ENCODE results near the gene PPP1R13B.

DNA sequence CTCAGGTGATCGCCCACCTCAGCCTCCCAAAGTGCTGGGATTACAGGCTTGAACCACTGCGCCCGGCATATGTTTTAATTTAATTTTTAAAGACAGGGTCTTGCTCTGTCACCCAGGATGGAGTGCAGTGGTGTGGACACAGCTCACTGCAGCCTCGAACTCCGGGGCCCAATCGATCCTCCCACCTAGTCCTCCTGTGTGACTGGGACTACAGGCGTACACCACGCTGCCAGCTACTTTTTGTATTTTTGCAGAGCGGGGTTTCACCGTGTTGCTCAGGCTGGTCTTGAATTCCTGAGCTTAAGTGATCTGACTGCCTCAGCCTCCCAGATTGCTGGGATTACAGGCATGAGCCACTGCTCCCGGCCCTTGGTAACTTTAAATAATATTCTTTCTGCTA lies 30.8 kb upstream of the PPP1R13B start:
- TF ChIP-seq CTCF (IDR thresholded peaks at IDR 0.05) (no peak), ATF1 (CRISPR knock-in tag; IDR thresholded peaks at IDR 0.05) (no peak), ELF4 (CRISPR knock-in tag; IDR thresholded peaks at IDR 0.05; ENCODE audit: low read depth) (no peak), ETV6 (CRISPR knock-in tag; IDR thresholded peaks at IDR 0.05) (no peak), ZNF423 (CRISPR knock-in tag; IDR thresholded peaks at IDR 0.05) (no peak), FOXJ3 (CRISPR knock-in tag; IDR thresholded peaks at IDR 0.05; ENCODE audit: borderline replicate concordance) (no peak), TEAD4 (CRISPR knock-in tag; IDR thresholded peaks at IDR 0.05) (no peak), CREB1 (CRISPR knock-in tag; IDR thresholded peaks at IDR 0.05) (no peak)
- TF ChIP-seq, protein P1, sequence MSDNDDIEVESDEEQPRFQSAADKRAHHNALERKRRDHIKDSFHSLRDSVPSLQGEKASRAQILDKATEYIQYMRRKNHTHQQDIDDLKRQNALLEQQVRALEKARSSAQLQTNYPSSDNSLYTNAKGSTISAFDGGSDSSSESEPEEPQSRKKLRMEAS (CRISPR knock-in tag; IDR thresholded peaks at IDR 0.05) = no peak
- TF ChIP-seq, protein P2, sequence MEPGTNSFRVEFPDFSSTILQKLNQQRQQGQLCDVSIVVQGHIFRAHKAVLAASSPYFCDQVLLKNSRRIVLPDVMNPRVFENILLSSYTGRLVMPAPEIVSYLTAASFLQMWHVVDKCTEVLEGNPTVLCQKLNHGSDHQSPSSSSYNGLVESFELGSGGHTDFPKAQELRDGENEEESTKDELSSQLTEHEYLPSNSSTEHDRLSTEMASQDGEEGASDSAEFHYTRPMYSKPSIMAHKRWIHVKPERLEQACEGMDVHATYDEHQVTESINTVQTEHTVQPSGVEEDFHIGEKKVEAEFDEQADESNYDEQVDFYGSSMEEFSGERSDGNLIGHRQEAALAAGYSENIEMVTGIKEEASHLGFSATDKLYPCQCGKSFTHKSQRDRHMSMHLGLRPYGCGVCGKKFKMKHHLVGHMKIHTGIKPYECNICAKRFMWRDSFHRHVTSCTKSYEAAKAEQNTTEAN (CRISPR knock-in tag; IDR thresholded peaks at IDR 0.05) = no peak

Measured in WTC11 (cell line).